Measurements from ENCODE around the gene FUT4.
"Not testable (repeated sequence)": the region's sequence is repeated elsewhere in the genome, so short reads cannot be mapped to it uniquely, and the experiment has no call there.

FUT4 gene

DNA sequence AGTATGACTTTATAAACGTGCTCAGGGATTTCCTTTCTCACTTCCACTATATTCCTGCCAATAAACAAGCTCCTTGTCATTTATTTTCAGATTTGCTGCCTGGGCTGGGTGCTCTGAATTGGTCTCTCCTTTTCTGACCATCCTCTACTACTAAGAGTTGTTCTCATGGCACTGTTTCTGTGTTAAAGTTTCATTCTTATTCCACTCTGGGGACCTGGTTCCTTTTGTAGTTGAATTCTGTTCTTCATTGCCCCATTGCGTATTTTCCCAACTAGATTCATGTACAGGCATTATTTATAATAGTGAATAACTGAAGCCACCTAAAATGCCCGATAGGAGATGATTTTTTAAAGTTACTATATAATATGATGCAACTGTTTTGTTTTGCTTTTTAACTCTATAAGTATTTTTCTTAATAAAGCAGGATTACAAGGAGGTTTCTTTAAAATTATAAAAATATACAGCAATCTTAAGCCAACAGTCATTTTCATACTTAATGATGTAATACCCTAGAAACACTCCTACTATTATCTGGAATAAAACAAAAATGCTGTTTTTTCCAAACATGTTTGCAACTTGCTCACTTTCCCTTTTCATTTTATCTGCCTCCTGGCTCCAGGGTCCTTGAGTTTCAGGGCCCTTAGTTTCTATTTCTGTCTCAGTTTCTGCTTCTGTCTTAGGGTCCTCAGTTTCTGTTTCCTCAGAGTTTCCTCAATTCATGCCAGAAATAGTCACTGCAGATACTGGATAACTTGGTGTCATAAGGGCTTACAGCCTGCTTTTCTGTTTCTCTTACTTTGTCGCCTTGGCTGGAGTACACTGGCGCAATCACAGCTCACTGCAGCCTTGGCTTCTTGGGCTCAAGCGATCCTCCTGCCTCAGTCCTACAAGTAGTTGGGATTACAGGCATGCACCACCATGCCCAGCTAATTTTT lies 9.8 kb upstream of the FUT4 start:
- no peak for DNase-seq

DNA sequence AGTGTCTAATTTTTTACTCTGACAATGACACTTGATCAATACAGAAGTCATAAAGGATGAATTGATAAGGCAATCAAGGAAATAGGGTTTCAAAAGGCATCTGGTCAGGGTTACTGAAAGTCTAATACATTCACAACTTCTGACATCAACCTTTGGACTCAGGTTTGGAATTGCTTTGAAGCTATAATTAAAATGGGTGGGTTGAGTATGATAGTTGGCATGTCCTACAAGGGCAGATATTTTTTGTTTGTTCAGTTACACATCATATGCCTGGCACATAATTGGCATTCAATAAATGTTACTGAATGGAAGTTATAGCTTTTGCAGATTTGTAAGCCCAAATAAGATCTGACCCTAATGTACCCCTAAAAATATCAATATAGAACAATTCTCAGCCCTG lies 7.3 kb upstream of the FUT4 start:
- no peak for DNase-seq

DNA sequence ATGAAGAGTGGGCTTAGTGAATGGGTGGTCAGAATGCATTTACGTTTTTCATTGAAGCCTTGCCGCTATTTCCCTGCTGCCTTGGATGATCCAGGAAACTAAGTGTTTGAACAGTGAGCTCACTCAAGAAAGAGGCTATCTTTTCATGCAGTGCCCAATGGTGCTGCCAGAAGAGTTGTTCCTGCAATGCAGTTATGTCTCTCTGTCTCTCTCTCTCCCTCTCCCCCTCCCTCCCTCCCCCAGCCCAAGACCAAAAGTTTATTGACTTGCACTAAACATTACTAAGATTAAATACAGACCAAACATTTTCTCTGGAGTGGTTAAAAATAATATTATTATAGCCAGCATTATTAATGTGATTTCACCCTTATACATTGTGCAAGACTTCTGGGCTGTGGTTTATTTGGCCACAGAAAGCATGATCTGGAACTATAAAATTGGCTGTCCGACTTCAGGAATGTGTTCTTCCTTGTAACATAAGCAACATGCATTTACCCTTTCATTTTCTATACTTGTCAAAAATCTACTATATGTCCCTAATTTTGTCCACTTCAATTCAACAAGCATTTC lies 6.6 kb upstream of the FUT4 start:
- no peak for DNase-seq

DNA sequence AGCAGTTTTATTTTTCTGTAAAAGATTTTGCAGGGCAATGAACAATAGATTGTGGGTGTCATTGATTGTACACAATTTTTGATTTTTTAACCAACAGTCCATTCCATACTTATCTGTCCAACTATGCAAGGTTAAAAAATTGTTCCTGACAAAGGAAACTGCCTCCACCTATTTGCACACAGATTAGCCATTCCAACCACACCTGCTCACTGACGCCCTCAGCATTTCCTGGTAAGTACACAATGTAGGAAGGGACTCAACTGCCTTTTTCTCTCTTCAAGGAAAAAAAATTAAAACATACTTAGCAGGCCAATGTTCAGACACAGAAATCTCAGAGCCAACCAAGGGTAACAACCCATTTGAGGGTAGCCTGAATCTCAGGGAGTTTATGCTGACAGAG lies 4.3 kb upstream of the FUT4 start:
- no peak for DNase-seq

DNA sequence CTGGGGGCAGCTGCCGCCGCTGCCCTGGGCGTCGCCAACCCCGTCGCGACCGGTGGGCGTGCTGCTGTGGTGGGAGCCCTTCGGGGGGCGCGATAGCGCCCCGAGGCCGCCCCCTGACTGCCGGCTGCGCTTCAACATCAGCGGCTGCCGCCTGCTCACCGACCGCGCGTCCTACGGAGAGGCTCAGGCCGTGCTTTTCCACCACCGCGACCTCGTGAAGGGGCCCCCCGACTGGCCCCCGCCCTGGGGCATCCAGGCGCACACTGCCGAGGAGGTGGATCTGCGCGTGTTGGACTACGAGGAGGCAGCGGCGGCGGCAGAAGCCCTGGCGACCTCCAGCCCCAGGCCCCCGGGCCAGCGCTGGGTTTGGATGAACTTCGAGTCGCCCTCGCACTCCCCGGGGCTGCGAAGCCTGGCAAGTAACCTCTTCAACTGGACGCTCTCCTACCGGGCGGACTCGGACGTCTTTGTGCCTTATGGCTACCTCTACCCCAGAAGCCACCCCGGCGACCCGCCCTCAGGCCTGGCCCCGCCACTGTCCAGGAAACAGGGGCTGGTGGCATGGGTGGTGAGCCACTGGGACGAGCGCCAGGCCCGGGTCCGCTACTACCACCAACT lies 1.0 kb downstream of the FUT4 start:
- peak in 1 of 4 experiments; percentile 11 for DNase-seq

DNA sequence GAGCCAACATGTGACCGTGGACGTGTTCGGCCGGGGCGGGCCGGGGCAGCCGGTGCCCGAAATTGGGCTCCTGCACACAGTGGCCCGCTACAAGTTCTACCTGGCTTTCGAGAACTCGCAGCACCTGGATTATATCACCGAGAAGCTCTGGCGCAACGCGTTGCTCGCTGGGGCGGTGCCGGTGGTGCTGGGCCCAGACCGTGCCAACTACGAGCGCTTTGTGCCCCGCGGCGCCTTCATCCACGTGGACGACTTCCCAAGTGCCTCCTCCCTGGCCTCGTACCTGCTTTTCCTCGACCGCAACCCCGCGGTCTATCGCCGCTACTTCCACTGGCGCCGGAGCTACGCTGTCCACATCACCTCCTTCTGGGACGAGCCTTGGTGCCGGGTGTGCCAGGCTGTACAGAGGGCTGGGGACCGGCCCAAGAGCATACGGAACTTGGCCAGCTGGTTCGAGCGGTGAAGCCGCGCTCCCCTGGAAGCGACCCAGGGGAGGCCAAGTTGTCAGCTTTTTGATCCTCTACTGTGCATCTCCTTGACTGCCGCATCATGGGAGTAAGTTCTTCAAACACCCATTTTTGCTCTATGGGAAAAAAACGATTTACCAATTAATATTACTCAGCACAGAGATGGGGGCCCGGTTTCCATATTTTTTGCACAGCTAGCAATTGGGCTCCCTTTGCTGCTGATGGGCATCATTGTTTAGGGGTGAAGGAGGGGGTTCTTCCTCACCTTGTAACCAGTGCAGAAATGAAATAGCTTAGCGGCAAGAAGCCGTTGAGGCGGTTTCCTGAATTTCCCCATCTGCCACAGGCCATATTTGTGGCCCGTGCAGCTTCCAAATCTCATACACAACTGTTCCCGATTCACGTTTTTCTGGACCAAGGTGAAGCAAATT lies 1.8 kb downstream of the FUT4 start:
- DNase-seq, result no peak

DNA sequence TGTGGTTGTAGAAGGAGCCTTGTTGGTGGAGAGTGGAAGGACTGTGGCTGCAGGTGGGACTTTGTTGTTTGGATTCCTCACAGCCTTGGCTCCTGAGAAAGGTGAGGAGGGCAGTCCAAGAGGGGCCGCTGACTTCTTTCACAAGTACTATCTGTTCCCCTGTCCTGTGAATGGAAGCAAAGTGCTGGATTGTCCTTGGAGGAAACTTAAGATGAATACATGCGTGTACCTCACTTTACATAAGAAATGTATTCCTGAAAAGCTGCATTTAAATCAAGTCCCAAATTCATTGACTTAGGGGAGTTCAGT lies 2.4 kb downstream of the FUT4 start:
- no peak for DNase-seq

DNA sequence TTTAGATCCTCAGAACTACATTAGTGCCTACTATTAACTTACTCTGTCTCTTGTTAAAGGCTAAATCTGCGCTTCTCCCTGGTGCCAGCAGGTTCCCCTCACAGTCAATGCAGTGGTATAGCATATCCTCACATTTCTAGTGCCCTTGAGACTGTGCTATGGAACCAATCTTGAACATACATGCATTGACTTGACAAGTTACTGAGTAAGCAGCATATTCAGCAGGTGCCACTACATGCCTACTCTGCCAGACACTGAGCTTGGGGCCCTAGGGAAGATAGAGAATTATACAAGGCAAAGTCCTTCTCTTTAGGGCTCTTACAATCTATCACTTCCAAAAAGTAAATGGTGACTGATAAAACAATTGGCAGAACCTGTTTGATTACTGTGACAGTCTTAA lies 3.2 kb downstream of the FUT4 start:
- DNase-seq, result no peak

DNA sequence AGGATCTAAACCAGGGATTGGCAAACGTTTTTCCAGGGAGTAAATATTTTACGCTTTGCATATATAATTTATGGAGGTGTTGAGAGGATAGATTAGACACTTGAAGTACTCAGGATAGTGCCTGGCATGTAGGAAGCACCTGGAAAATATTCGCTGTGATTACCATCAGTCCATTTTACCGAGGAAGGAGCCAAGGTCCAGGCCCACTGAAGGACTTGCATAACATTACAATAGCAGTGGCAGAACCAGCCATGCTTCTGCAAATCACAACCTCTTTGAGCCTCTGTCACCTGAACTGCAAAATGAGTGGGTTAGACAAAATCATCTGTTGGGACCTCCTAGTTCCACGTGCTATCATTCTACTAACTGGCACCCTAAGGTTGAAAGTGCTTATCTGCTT lies 5.4 kb downstream of the FUT4 start:
- DNase-seq, result no peak

DNA sequence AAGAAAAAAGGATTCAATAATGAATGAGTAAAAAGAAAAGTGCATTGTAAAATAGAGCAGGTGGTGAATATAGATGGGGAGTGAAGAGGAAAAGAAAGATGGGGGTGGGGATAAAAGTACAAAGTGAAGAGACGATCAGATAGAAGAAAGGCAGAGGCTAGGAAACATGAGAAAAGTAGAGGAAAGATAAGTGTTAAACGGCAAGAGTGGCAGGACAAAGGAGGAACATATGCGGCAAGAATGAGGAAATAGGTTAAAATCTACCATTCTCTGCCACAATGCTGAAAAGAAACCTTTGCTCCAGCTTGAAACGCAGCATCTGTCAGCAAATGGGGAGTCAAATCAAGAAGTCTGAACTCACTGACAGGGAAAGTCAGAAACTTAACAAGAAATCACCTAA lies 6.8 kb downstream of the FUT4 start:
- DNase-seq, result no peak

DNA sequence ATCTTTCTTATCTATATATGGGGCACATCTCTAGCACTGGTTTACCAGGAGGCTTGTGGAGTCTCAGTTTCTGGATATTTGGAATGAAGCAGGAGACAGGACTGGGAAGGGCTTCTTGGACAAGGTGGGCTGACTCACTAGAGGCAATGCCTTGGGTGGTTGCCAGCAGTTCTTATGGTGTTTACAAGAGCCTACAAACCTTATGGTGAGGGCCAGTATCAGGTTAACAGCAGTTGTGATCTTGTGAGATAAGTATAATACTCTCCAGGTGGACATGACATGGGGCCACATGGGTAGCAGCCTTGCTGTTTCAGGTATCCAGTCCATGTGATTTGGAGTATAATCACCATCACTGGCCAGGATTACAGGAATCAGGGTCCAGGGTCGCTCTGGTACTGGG lies 10.2 kb downstream of the FUT4 start:
- DNase-seq, result no peak

DNA sequence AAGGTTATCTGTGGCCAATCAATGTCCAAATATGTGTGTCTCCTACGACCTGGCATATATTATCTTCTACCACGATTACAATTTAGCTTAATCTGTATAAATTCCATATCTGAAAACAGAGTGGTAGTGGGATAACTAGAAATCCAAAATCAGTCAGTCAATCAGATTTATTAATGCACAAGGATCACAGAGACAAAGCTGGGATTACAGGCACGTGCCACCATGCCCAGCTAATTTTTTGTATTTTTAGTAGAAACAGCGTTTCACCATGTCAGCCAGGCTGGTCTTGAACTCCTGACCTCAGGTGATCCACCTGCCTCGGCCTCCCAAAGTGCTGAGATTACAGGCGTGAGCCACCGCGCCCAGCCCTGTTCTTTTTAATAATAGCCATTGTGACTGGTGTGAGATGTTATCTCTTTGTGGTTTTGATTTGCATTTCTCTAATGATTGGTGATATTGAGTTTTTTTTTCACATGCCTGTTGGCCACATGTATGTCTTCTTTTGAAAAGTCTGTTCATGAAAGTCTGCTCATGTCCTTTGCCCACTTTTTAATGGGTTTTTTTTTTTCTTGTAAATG lies 12.1 kb downstream of the FUT4 start:
- not testable (repeated sequence) for DNase-seq

DNA sequence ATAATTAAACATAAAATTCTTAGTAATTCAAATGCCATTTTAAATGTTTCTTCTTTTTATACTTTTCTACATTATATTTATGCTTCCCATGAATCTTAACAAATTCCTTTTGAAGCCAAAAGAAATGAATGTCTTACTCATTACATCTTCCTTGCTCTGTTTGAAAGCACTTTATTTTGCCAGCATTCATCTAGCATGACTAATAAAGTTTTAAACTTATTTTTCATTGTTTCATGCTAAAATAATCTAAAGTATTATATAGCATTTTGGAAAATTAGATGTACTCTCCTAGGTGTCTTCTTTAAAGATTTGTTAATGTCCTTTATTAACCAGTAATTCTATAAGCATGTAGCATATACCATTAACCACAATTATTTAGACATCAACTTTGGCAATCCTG lies 13.7 kb downstream of the FUT4 start:
- no peak for DNase-seq

DNA sequence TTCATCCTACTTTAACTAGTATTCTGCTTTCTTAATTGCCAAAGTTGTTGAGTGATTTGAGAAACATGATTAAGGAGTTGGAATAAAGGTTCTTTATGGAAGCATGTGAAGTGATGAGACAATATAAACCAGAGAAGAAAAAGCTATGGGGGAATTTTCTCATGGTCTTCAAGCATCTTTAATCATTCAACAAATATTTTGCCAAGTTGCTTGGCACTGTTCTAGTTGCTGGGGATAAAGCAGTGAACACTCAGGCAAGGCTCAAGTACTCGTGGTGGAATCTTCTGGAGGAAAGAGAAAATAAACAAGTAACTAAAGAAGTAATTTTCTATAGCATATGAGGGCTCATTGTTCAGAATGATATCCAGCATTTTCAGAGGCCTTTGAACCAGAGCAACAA lies 14.3 kb downstream of the FUT4 start:
- no peak for DNase-seq

DNA sequence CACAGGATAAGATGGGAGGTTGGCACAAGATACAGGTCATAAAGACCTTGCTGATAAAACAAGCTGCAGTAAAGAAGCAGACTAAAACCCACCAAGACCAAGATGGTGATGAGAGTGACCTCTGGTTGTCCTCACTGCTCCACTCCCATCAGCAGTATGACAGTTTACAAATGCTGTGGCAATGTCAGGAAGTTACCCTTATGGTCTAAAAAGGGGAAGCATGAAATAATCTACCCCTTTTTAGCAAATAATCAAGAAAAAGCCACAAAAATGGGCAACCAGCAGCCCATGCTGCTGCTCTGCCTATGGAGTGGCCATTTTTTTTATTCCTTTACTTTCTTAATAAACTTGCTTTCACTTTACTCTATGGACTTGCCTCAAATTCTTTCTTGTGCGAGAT lies 14.7 kb downstream of the FUT4 start:
- no peak for DNase-seq

DNA sequence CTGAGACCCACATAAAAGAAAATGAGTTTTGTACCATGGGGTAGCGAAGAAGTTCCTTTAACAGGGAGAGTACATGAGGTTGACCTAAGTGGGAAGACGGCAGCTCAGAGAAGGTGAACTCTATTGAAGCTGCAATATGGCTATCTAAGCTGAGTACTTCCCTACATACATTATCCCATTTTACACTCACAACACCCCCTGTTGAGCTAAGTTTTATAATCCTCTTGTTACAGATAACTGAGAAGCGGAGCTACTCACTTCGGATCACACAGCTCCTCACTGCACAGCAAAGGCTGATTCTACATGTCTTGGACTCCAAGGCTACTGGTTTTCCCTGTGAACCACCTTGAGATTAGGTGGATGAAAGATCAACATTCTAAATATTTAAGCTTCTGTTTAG lies 15.2 kb downstream of the FUT4 start:
- no peak for DNase-seq

DNA sequence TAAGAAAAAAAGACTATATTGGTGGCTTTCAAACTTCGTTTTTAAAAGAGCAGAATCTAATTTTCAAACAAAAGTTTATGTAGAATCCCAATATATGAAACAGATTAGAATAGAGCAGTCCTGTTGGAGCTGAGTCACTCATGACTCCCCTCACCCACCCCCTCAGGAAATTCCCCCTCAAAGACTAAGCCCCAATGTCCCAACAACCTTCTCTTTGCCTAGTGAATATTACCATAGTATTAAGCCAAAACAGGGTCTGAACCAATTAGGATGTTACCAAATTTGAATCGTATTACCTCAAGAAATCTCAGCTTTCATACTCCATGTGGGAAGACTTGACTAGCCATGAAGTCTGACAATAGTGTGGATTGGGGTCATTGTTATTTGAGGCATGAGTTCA lies 15.6 kb downstream of the FUT4 start:
- no peak for DNase-seq

DNA sequence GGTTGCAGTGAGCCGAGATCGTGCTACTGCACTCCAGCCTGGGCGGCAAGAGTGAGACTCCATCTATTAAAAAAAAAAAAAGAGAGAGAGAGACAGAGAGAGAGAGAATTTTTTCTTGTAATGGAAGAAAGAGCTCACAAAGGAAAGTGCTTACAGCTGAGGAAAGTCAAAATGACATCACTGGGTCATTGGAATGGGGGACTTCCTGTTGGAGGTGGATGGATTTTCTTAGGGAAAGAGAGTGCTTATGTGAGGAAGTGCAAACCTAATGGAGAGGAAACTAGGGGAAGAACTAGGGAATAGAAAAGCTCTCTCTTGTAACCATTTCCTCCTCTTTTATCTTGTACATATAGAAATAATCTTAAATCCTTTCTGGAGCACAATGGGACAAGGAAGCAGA lies 17.1 kb downstream of the FUT4 start:
- no peak for DNase-seq

DNA sequence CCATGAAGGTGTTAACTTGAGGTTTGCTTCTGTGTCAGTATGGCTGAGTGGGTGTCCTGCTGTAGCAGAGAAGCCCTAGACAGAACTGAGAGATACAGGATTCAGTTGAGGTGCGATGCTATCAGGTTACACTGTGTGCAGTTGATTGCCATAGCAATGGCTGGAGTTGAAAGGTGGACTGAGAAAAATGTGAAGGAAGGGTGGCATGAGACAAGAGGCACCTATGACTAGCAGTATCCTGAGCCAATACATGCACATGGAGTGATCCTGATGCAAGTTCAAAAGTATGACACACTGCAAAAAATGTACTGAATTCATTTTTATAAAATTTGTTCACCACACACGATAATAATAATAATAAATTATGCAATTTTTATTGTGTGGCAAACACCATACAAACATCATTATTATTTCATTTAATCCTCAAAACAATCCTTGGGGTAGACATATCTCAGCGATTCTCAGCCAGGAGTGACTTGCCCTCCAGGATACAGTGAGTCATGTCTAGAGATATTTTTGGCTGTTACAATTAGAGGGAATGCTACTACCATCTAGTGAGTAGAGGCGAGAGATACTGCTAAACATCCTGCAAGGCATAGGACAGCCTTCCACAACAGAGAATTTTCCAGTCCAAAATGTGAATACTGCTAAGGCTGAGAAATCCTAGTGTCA lies 19.6 kb downstream of the FUT4 start:
- DNase-seq, result no peak

DNA sequence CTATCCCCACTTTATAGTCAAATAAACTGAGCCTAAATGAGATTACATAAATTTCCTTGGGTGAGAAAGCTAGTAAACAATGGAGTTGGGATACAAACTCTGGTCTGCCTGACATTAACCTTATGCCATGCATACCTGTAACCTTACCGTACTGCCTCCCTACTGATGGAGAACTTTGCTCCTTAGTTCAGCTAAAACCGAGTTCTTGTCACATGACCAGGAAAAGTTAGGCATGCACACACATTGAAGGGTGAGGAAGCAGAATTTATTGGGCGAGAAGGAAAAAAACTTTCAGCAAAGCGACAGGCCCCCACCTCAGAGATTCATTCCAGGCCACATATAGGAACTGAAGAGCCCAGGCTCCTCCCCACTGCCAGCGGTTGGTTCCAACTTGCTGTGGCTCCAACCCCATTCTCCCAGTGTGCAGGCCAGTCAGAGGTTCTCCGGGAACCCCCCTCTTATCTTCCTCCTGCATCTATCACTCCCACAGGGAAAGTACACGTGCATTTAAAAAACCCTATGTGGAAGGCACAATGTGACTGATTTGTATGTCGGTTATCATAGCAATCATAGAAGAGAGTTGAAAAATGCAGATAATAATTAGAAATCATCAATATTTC lies 20.2 kb downstream of the FUT4 start:
- no peak for DNase-seq

DNA sequence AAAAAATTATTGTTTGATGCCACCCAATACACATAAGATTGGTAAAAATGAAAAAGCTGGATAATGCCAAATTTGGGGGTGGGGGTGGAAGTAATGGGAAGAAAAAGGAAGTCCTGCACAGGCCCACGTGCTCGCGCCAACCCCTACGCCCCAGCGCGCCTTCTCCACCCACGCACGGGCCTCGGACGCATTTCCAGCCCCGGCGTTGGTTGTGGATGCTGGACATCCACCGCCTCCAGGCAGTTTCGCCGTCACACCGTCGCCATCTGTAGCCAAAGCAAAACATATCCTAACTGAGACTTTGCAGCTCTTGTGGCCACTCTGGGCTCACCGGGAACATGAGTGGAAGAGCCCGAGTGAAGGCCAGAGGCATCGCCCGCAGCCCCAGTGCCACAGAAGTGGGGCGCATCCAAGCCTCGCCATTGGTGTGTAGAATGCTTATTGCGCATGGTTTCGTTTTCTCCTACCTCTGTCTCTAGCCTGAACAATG lies 23.5 kb downstream of the FUT4 start, which contains the start of gene PIWIL4:
TSS of gene PIWIL4 (plus strand) at position 188 of the 490 bp plus-strand sequence. CDS start at position 339, 151 bp downstream.
- no peak for DNase-seq

DNA sequence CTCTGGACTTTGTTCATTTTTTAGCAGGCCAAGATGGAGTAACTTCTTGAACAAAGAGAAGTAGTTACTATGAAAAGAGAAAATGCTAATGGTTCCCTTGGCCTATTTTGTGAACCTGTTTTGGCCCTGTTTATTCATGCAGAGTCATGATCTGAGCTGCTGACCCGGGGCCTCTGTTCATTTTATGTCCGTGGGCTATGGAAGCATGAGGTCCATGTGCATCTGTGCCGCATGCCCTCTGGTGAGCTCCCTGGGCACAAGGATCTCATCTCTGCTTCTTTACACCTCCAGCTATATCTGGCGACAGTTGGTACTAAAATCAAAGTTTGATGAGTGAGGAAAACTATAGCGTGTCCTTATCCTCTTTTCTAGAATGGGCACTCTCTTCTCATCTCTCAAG lies 24.5 kb downstream of the FUT4 start:
- DNase-seq, result no peak
